HCT116 (cell line): ENCODE data around the gene CDH23.

Source experiments
- CTCF ChIP-seq, 3 experiments: fragments of 200-600 bp in 1 of 3; sonication (generic) in 1 of 3; IDR thresholded peaks in 2 of 3; conservative IDR thresholded peaks in 1 of 3; 2 replicates each; pipeline ENCODE4 v1.5.1; 2012 to 2017; ENCODE audit warnings: low read depth in 2 of 3, low read length in 2 of 3, antibody characterized with exemption in 1 of 3, borderline replicate concordance in 1 of 3, control low read depth in 1 of 3, mild to moderate bottlenecking in 1 of 3, mixed read lengths in 1 of 3, mixed run types in 1 of 3, moderate library complexity in 1 of 3; ENCODE audit not compliant: insufficient read depth in 1 of 3
- EGR1 ChIP-seq: IDR thresholded peaks from 2 replicates; pipeline ENCODE4 v1.6.1; 2012; ENCODE audit warnings: low read depth
- POLR2AphosphoS5 ChIP-seq: IDR thresholded peaks from 2 replicates; pipeline ENCODE4 v1.6.1; 2011; ENCODE audit warnings: mild to moderate bottlenecking, low read depth, low read length, moderate library complexity

- TF ChIP-seq POLR2AphosphoS5 (no peak), CTCF (IDR thresholded peaks at IDR 0.05 in 2 of 3, conservative IDR thresholded peaks at IDR 0.05 in 1 of 3; ENCODE audit: borderline replicate concordance in 1 of 3, insufficient read depth in 1 of 3, low read depth in 2 of 3, low read length in 2 of 3) (no peak), EGR1 (no peak)
Observed at GRCh38 chr10:71722849-71723248, 326.1 kb downstream of the CDH23 start.
